ENCODE measurements around the gene PRSS22.

PRSS22 gene

DNA sequence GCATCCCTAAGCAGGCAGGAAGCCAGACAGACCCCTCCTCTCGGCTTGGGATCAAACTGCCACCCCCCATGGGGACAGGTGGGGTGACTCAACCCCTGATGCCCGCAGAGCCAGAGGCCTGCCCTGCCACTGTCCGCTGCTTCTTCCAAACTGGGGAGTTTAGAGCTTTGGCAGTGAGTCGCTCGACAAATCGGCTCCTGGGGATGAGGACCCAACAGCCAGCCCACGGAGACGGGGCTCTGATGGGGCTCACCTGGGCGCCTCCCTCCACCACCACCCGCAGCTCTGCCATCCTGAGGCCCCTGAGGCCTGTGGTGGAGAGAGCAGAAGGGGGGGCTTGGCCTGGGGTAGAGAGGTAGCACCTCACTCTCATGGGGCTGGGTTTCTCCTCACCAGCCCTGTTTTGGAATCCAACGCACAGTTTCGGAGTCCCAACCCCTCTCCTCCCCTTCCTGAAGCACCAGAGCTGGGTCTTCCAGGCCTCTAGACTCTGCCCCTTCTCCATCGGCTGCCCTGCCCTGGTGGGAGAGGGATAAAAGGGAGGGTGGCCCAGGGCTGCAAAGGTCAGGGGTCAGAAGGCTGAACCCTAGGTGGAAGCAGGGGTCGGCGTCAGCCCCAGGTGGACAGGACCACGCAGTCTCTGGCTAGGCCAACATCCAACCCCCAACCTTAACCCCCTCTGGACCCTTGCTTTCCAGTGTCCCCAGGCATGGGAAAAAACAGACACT lies 5.8 kb downstream of the PRSS22 start:
- DNase-seq = no peak

DNA sequence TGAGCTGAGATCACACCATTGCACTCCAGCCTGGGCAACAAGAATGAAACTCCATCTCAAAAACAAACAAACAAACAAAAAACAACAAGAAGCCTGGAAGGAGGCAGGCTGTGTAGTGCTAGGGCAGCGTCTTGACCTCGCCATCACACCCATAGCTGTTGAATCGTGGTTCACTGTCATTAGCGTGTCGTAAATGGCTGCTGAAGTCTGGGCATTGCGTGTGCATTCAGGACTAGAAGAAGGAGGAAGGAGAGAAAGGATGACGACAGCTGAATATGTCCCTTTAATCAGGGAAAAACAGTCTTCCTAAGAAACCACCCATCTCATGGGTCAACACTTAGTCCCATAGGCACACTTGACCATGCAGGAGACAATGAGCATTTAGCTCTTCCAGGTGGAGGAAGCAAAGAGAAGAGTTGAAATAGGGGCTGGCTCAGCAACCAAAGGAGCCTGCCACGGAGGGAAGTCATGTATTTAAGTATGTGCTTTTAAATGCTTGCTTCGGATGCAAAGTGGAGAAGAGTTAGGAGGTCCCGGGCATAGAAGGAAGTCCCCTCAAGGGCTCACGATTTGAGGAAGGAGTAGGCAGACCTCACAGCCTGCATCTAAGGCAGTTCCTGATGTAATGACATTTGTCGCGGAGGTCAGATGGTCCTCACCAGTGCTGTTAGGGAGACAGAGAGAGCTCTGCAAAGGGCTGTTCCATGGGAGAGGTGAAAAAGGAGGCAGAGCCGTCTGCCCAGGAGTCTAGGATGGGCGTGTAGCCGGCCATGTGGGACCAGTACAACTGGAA lies 8.8 kb downstream of the PRSS22 start:
- no peak for DNase-seq

DNA sequence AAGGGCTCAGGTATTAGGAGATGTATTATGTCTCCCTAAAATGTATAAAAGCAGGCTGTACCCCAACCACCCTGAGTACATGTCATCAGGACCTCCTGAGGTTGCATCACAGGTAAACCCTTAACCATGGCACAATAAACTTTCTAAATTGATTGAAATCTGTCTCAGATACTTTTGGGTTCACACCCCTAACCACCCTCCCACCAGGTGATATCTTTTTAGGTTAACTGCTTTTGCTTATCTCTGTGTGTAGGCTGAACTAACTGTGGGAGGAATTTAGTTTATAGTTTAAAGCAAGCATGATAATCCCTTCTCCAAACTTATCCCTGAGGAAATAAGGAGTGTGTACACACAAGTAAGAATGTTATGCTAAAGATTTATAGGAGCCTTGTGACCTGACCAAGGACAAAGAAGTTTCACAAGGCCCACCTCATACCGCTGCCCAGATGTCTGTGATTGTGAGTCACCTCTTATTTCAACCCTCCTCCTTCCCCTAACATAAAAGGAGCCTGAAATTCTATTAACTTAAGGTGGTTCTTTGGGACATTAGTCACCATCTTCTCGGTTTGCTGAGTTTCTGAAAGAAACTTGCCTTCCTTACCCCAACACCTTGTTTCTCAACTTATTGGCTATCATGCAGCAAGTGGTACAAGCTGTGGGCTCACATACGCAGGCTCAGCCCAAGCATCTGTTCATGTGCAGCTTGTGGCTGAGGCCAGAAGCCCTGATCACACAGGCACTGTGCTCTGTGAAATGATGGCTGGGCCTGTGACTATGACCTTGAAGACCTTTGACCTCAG lies 11.3 kb downstream of the PRSS22 start:
- no peak for DNase-seq

DNA sequence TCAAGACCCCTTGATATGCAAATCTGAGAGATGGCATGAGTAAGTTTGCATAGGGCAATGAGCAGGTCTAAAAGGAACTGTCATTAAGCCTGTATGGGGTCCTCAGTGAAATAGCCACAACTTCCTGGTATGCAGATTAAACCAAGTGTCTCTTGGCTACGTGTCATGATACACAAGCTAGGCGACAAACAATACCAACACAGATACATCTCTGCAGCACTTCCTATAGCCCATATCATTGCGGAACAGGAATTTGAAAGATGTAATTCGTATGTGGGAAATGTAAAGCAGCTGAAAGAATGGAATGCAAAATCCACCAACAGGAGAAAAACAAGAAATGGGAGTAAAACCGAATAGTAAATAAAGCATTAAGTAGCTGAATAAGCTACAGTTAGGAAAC lies 12.9 kb downstream of the PRSS22 start:
- DNase-seq = no peak

DNA sequence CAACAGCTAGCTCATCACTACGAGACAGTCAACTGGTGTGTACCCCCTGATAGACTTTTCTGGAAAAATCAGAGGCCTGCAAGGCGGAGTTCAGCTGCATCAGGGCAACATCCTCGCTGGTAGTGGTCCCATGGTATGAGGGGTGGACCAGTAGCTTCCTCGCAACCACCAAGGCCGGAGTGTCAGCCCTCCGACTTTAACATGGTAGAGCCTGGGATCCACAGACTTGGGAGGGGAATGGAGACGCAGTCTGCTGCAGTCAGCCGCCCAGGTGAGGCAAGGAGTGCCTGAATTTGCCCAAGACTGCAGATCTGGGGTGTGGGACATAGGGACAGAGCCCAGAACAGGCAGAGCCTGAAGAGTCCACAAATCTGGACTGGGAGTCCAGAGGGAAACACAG lies 14.4 kb downstream of the PRSS22 start:
- no peak for DNase-seq

DNA sequence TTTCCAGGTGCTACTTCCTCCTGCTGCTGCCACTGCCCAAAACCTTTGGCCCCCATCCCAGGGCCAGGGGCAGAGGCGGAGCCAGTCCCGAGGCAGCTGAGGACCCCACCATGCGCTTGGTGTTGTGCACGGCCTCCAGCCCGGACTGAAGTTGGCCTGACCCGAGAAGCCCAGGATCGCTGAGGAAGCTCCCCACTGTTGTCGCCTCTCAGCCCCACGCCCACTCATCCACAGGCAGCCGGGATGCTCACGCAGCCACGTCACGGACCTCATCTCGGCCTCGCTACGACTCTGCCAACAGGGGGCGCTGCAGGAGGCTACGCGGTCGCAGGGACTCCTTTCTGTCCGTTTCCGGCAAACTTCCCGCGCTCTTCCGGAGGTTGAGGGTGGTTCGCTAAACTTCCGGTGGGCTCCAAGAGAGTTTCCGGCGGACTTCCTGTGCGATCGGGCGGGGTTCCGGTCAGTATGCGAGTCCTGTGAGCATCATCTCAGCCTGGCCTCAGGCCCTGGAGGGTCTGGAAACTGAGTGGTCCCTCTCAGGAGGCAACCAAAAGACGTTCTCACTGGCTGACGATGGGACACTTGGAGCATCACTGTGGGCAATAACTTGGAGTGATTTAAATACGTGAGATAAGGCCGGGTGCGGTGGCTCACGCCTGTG lies 15.5 kb downstream of the PRSS22 start:
- DNase-seq = peak; percentile 49

DNA sequence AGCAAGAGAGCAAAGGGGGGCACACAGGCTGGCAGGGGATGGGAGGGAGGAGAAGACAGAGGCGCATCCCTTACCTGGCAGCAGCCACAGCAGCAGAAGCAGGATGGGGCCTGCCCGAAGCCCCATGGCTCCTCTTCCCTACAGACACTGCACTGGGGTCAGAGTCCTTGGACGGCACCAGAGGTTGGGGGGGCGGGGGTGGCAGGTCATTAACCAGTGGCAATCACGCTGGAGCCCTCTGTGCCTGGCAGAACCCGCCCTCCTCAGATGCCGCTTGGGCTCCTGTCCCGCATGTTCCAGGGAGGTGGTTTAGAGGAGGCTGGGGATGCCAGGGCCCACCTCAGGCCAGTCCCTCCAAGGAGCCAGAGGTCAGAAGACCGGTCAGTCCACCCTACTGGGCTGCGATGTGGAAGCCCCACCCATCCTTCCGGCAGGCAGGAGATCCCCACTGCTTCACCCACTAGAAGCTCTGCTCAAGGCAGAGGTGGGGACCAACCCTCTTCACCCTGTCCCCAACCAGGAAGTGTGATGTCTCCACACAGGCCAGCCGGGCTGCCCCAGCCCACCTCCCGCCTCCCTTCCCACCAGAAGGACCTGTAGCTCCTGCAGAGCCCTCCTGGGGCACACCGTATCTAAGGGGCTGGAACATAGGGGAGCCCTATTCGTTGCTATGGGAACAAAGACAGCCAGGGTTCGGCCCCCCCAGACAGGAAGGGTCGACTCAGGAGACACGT lies 16.2 kb downstream of the PRSS22 start:
- DNase-seq = no peak

DNA sequence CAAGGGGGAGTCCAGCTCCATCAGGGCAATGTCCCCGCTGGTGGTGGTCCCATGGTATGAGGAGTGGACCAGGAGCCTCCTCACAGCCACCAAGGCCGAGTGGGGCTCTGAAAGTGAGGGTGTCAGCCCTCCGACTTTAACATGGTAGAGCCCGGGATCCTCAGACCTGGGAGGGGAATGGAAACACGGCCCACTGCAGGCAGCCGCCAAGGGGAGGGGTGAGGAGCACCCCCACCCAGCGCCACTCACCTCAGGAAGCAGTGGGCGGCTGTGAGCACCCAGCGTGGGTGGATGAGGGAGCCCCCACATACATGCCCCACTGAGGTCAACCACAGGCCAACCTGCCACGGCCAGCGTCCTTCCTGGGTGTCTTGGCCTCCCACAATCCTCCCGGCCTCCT lies 17.1 kb downstream of the PRSS22 start:
- no peak for DNase-seq

DNA sequence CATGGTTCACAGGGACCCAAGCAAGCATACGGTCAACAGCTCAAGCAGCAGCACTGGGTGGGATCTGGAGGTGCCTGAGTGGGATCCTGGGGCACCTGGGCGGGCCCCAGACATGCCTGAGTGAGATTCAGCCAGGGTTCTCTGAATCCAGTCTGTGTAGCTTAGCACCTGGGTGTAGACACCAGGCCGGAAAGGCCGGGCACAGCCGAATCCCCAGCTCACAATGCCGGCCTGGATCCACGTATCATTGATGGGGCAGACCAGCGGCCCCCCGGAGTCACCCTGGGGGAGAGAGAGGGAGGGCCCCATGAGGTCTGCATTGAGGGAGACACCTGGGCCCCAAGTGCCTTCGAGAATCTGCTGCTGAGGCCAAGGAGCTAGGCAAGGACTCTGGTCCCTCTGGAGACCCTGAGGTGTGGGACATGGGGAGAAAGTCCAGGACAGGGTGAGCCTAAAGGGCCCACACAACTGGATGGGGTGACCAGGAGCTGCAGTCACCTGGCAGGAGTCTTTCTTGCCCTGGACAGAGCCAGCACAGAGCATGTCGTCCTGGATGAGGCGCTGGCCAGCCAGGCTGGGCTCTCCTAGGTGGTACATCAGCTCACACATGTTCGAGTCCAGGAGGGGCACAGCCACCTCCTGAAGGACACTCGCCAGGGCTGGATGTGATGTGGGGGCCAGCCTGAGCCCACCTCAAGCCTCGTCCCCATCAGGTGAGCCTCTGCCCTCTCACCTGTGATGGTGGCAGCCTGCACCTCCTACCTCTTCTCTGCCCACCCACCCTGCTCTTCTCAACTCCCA lies 18.1 kb downstream of the PRSS22 start:
- DNase-seq = no peak

DNA sequence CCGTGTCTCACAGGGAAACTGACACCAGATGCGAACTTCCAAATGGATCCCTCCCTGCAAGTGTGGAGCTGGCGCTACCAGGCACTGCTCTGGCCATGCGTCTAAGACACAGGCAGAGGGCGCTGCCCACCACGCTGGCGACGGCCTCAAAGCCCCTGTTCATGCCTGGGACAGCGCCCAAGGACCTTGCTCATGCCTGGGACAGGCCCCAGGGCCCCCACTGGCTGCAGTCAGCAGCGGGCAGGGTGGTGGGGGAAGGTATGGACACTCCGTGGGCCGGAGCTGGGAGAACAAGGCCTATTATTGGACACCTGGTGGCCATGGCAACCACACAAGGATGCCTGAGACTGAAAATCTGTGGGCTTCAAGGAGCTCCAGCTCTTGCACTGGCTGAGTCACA lies 19.0 kb downstream of the PRSS22 start:
- peak; percentile 75 for DNase-seq

DNA sequence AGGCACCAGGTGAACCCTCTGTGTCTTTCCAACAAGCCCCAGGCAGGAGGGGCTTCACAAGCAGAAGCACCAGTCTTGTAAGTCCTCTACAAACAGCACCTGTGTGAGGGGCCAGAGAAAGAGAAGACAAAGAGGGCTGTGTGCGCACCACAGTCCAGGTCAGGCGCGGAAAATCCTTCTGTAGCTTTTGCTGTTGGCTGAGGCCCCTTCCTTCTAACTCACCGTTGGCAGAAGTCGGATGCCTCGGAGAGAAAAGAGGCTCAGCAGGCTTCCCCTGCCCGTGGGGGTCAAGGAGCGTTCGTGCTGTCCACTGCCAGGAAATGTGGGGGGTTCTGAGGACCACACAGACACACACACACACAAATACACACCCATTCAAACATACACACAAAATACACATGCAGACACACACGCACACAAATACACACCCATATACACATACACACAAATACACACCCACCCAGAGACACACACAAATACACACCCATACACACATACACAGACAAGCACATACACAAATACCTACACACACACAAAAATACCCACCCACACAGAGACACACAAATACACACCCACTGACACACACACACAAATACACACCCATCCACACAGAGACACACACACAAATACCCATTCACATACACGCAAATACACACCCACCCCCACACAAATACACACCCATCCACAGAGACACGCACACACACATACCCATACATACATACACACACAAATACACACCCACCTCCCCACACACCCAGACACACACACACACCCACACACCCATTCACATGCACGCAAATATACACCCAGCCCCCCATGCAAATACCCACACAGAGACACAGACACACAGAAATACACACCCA lies 21.1 kb downstream of the PRSS22 start:
- peak; percentile 5 for DNase-seq

DNA sequence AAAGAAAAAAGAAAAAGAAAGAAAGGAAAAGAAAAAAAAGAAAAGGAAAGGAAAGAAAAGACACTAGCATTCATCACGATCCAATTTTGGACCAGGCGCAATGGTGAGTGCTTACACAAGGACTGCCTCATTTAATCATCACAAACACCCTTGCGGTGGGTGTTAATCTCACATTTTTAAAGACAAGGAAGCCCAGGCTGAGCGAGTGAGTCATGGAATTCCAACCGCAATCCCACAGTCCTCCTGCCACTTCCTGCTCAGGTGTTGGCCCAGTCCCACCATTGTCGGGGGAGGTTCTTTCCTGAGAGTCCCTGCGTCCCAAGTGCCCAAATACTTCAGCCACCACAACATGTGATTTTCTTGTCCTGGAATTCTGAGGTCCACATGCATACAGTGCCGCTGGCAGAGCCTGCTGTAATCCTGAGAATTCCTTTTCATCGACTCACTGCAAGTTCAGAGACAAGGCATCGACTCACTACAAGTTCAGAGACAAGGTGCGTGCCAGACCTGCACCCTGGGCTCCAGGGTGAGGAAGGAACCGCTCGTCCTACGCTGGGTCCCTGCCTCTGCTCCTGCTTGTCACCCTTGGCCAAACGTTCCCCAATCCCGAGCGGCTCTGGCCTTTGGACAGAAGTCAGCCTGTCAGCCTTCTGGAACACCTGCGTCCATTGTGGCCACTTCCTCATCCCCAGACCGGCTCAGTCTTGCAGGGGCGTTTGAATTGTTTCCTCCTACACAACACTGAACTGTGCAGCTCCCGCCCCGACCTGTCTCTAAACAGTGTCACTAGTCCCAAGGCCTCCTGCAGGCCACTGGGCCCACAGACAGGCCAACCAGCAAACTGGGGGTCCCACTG lies 22.1 kb downstream of the PRSS22 start:
- peak; percentile 96 for DNase-seq

DNA sequence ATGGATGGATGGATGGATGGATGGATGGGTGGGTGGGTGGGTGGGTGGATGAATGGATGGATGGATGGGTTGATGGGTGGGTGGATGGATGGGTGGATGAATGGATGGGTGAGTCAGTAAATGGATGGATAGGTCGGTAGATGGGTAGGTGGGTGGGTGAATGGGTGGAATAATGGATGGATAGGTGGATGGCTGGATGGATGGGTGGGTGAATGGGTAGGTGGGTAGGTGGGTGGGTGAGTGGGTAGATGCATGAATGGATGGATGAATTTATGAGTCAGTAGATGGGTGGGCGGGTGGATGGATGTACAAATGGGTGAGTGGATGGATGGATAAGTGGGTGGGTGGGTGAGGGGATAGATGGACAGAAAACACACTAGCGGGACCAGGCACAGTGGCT lies 23.0 kb downstream of the PRSS22 start:
- DNase-seq = no peak

DNA sequence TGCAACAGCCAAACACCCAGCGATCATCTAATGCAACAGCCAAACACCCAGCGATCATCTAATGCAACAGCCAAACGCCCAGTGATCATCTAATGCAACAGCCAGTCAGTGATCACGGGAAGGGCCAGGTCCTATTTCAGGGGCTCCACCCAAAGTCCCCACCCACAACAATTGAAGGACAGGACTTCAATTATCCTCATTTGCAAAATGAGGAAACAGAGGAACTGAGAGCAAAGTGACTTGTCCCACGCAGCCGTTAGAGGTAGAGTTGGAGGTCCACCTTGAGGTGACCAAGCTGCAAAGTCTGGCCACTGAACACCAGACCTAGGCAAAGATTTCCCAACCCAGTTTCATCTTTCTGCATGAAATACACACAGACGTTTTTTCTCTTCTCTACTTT lies 24.2 kb downstream of the PRSS22 start:
- no peak for DNase-seq

DNA sequence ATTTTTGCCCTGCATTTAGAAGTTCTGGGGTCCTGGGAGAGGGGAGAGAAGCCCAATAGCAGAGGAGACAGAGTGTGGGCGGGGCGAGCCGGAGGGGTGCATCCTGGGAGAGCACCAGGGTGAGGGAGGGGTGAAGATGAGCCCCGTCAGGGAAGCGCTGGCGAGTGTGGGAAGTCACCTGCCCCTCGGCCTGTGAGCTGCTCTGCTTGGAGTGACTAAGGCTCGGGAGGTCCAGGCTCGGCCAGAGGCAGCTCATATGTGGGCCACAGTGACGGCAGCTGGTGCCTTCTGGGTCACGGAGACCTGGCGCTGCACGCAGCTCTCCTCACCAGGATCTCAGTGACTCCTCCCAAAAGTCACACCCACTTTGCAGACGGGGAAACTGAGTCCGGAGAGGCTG lies 26.8 kb downstream of the PRSS22 start:
- no peak for DNase-seq

DNA sequence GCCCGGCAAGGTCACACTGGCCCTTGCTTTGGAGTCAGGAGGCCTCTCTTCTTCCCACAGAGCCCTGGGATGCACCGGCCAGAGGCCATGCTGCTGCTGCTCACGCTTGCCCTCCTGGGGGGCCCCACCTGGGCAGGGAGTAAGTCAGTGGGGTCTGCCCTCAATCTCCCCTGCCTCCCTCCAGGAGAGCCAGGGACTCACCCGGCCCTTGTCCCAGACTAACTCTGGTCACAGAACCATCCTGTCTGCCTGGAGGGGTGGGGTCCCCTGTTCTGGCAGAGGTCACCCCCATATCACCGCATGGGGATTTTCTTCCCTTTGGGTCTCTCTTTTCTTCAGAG lies 27.6 kb downstream of the PRSS22 start:
- DNase-seq = no peak

DNA sequence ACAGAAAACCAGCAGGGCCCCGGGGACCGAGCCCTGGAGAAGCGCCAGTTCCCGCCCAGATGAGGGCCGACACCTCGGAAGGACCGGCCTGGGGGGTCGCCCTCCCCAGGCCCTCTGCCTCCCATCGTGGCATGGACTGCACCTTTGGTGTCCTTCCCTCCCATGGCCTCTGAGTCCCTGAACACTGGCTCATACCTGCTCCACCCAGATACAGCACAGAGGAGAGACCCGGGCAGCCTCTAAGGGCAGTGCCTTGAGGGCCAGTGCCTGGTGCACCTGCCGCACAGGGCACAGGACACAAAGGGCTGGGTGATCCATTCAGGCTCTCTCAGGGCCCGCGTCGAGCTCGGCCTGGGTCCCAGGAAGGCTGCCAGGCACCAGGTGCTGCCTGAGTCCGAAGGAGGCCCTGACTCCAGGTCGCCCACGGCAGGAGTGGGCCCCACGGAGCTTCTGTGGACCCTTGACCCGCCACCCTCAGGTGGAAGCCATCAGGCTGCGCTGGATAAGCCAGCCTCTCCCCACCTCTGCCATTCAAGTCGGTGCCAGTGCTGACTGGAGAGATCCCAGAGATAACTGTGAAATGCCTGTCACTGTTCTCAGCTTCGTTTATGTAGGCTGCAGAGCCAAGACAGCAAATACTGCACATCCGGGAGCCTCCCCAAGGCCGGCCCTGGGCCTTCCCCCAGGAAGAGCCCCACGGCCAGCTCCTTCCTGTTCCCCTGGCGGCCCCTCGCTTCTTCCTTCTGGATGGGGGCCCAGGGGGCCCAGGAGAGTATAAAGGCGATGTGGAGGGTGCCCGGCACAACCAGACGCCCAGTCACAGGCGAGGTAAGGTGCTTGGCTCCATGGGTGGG lies 28.2 kb downstream of the PRSS22 start, which contains the start of gene ZG16B:
TSS of gene ZG16B (plus strand) at position 803 of the 854 bp plus-strand sequence. CDS start 139 bp downstream, outside the sequence.
- no peak for DNase-seq

DNA sequence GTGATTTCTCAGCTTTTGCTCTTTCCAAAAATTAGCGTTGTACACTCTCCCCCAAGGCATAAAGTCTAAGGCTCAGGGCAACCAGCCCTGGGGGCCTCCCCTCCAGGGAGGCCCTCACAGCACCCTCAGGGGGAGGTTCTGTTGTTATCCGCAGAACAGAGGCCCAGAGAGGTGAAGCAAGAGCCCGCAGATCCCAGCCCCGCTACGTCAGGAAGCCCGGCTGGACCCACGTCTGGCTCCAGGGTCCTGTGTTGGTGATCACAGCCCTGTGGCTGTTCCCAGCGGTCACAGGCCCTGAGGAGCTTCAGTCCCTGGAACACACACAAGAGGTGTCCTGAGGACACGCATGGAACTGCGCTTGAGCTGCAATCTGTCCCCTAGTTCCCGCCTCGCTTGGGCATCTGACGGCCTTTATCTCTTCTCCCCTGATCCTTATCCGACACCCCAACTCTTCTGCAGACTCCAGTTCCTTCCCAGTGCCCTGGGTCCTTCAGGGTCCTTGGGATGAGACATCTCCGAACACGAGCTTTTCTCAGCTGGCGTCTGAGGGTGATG lies 29.0 kb downstream of the PRSS22 start:
- no peak for DNase-seq
